IPS-18c (cell line): Measurements from ENCODE around the gene DNM1.
A peak's percentile ranks its signal among the peaks of the same experiment; 100 is the strongest.
"Not testable (repeated sequence)": the region's sequence is repeated elsewhere in the genome, so short reads cannot be mapped to it uniquely, and the experiment has no call there.

Experiments
- H3K4me3 ChIP-seq: 2 replicates; pipeline ENCODE4 v1.7.0; 2013; ENCODE audit warnings: low read depth, mild to moderate bottlenecking, low read length, moderate library complexity; ENCODE audit not compliant: insufficient read depth
- H3K9me3 ChIP-seq: one replicate; pipeline ENCODE4 v1.6.1; 2013; ENCODE audit warnings: mild to moderate bottlenecking, low read length, moderate library complexity; ENCODE audit not compliant: control insufficient read depth, insufficient read depth

DNM1 gene

DNA sequence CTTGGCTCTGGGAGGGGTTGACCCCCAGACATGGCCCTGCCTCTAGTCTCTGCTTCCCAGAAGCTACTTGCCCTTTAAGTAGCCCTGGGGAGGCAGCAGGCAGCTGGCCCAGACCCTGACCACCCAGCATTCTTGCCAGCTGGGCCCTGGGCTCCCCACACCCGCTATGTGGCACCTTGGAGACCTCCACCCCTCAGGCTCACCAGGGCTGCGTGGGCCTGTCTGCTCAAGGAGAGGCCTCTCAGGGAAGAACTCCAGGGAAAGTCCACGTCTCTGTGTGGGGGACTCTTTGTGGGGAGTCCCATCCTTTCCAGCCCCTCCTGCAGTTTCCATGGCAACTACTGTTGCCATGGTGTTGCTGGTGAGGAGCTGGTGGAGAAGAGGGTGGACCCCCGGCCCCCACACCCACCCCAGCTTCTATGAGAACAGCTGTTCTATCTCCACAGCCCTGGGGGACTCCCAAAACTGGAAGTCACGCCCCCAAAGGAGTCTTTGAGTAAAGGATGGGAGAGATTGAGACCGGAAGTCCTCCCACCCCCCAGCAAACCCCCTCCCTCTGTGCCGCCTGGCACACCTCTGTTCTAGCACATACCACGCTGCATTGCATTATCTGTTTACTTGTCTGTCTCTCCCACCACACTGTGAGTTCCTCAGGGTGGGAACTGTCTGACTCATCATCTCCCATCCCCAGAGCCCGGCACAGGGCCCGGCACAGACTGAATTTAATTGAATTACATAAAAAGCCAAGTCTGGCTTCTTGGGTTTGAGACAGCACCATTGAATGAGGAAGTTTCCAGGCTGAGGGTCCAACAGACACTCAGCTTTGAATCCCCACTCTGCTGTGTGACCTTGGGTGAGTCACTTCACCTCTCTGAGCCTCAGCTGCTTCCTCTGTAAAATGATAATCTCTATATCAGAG lies 12.6 kb downstream of the DNM1 start:
- Histone ChIP-seq H3K9me3 (no peaks in the 10 kb centered on the region), H3K4me3 (no peak overlapping the region)

DNA sequence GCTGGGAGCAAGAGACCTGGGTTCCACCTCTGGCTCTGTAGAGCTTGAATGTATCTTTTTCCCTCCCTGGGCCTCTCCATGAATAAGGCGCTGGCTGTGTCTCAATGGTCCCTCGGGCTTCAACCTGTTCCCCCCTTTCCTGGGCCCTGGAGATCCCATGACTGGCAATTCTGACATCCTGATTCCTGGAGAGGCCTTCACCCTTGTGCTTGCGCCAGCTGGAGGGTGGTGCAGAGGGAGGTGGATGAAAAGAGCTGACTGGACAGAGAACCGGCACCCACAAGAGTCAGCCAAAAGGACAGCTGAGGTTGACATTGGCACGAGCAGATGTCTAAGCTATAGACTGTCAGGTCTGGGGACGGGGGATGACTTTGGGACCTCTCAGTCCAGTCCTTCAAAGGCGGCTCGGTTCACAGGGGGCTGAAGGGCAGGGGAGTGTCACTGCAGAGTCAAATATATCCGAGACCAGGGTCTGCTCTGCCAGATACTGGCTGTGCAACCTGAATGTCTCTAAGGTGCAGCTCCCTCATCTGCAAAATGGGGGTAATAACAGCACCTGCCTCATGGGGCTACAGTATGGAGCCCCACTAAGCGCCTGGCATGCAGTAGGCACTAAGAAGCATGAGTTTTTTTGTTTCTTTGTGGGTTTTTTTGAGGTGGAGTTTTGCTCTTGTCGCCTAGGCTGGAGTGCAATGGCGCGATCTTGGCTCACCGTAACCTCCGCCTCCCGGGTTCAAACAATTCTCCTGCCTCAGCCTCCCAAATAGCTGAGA lies 13.8 kb downstream of the DNM1 start:
- H3K9me3 ChIP-seq: no peaks in the 10 kb centered on the region

DNA sequence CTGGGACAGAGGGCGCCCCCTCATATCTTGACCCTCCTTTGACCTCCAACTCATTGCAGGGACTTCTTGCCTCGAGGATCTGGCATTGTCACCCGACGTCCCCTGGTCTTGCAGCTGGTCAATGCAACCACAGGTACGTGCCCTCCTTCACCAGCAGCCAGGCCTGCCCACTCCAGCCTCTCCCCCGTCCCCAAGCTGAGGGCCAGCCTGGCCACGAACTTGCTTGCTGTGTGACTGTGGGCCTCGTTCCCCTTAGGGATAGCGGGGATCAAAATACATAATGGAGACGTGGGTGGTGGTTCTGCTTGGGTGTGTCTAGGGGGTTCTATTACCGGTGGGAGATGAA lies 15.0 kb downstream of the DNM1 start:
- Histone ChIP-seq H3K9me3 (no peaks in the 10 kb centered on the region), H3K4me3 (peak overlapping the region; percentile 38; the same call in 1 of the 2 replicates)

More for the DNA sequence above, 13.8 kb downstream of the DNM1 start:
- H3K4me3 ChIP-seq: no peak overlapping the region

DNA sequence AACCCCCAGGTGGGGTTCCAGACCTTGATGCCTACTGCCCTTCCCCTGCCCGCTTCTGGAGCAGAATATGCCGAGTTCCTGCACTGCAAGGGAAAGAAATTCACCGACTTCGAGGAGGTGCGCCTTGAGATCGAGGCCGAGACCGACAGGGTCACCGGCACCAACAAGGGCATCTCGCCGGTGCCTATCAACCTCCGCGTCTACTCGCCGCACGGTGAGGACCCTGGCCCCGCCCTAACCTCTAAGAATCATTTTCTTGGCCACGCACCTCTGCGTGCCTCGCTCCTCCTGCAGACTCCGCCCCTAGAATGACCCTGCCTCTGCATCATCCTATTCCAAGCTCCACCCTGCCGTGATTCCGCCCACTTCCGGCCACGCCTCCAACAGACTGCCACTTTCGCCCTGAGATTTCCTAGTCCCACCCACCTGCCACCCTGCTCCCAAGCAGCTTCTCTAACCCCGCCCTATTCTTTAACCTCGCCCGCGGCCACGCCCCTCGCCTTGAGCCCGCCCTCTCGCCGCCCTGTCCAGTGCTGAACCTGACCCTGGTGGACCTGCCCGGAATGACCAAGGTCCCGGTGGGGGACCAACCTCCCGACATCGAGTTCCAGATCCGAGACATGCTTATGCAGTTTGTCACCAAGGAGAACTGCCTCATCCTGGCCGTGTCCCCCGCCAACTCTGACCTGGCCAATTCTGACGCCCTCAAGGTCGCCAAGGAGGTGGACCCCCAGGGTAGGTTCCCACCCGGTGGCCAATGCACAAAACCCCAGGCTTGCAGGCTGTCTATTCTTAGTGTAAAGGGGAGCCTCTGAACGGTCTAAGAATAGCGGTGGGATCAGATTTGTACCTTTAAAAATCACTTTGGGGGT lies 15.6 kb downstream of the DNM1 start:
- Histone ChIP-seq H3K4me3 (peak overlapping the region; percentile 38; the same call in 1 of the 2 replicates), H3K9me3 (no peaks in the 10 kb centered on the region)

- no peak overlapping the region for H3K4me3 ChIP-seq
Observed at GRCh38 chr9:128219831-128220230, 16.7 kb downstream of the DNM1 start.

DNA sequence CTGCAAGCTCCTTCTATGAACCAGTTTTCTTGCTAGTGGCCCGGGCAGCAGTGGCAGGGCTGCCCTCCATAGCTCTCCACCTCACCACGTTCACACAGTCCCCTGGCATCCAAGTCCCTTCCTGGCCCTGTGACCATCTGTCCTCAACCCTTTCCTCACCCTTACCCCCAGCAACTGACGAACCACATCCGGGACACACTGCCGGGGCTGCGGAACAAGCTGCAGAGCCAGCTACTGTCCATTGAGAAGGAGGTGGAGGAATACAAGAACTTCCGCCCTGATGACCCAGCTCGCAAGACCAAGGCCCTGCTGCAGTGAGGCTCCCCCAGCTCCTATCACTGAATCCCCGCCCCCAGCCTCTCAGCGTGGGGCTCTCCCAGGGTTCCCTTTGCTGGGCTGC lies 18.8 kb downstream of the DNM1 start:
- Histone ChIP-seq H3K4me3 (no peak overlapping the region), H3K9me3 (no peaks in the 10 kb centered on the region)

More at GRCh38 chr9:128219831-128220230, 16.7 kb downstream of the DNM1 start:
- no peaks in the 10 kb centered on the region for H3K9me3 ChIP-seq

DNA sequence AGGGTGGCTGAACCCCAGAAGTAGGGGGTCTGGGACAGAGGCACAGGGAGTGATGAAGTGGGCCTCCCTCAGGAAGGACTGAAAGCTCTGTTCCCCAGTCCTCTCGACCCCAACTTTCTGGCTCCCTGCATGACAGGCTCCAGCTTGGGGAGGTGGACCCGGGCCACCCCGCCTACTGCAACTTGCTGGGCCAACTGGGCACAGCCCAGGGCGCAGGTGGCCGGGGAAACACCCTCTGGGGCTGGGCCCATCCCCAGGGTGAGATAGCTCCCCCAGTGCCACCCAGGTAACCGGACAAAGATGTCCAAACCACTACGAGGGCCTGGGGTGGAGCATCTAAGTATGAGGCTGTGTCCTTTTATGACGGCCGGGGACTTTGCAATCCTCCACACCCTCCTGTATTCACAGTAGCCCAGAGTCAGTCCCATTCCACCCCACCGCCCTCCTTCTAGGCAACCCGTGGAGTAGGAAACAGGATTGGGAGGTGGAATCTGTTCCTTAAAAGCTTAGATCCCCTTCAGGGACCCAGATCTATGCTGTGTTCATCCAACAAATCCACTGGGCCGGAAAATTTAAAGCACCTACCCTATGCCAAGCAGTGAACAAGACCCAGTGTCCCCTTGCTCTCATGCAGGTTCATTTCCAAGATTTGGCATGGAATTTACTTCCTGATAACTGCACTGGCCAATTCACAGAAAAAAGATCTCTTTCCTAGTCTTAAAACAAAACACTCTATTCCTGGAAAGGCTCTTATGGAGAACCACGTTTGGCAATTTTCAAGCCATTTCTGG lies 19.9 kb downstream of the DNM1 start:
- Histone ChIP-seq H3K4me3 (no peak overlapping the region), H3K9me3 (no peaks in the 10 kb centered on the region)

- no peaks in the 10 kb centered on the region for H3K9me3 ChIP-seq
Observed at GRCh38 chr9:128224877-128225276, 21.7 kb downstream of the DNM1 start.

DNA sequence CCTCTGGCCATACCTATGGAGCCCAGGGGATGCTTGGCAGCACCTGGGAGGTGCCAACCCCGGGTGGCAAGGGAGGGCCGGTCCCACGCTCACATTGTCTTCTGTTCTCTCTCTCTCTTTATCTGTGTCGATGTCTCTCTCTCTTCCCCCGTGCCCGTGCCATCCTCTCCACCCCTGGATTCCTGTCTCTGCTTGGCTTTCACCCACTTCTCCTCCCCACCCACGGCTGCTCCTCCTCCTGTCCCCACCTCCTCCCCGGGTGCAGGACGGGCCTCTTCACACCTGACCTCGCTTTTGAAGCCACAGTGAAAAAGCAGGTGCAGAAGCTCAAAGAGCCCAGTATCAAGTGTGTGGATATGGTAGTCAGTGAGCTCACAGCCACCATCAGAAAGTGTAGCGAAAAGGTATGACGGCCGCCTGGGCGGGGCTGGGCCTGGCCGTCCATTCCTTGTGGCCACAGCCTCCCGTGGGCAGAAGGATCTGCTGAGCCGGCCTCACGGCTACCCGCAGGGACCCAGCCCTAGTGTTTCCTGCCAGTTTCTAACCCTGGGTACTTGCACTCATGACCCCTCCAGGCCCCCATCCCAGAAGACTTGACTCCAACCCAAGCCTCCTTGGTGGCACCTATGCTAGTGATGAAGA lies 22.7 kb downstream of the DNM1 start:
- Histone ChIP-seq H3K4me3 (no peak overlapping the region), H3K9me3 (no peaks in the 10 kb centered on the region)

More at GRCh38 chr9:128224877-128225276, 21.7 kb downstream of the DNM1 start:
- H3K4me3 ChIP-seq: no peak overlapping the region

GRCh38 chr9:128226412-128226801 lies 23.2 kb downstream of the DNM1 start:
- H3K9me3 ChIP-seq: no peaks in the 10 kb centered on the region
- no peak overlapping the region for H3K4me3 ChIP-seq

GRCh38 chr9:128230897-128231296 lies 27.7 kb downstream of the DNM1 start:
- not testable (repeated sequence) for H3K9me3 ChIP-seq, H3K4me3 ChIP-seq

- H3K4me3 ChIP-seq: no peak overlapping the region
- H3K9me3 ChIP-seq: no peaks in the 10 kb centered on the region
Observed at GRCh38 chr9:128231638-128232527, 28.7 kb downstream of the DNM1 start.

GRCh38 chr9:128232528-128233428 lies 29.6 kb downstream of the DNM1 start:
- H3K4me3 ChIP-seq: no peak overlapping the region
- H3K9me3 ChIP-seq: no peaks in the 10 kb centered on the region

DNA sequence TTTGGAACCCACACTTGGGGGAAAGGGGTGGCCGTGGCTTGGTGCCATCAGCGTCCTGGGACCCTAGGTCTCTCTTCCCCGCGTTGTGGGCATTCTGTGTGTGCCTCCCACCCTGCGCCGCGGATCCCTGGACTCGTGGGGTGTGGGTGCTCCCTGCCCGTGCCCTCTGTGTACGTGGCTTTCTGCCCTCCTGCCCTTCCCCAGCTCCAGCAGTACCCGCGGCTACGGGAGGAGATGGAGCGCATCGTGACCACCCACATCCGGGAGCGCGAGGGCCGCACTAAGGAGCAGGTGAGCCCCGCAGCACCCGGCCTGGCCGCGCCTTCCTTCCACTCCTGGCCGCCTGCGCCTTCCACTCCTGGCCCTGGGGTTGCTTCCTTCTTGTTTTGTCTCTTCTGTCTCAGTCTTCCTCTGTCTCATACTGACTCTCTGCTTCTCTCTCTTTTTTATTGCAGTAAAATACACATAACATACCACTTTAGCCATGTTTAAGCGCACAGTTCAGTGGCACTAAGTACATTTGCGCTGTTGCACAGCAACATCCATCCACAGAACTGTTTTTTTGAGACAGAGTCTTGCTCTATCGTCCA lies 30.7 kb downstream of the DNM1 start:
- Histone ChIP-seq H3K4me3 (no peak overlapping the region), H3K9me3 (no peaks in the 10 kb centered on the region)
